K562 (cell line): ENCODE data around the gene GPM6B.
"Not testable (repeated sequence)": the region's sequence is repeated elsewhere in the genome, so short reads cannot be mapped to it uniquely, and the experiment has no call there.

Experiments
- ARHGAP35 ChIP-seq: fragments of 450-650 bp; IDR thresholded peaks from 2 replicates; pipeline ENCODE4 v1.6.1; 2018; ENCODE audit not compliant: partially characterized antibody
- CTCF ChIP-seq, 3 experiments: IDR thresholded peaks in 2 of 3; conservative IDR thresholded peaks in 1 of 3; 2 replicates each; pipeline ENCODE4 v1.5.1; 2011 to 2012; ENCODE audit warnings: low read length in 3 of 3, mild to moderate bottlenecking in 3 of 3, control low read depth in 2 of 3, improper control_type of control experiment in 1 of 3, inconsistent platforms in 1 of 3, low read depth in 1 of 3, mixed read lengths in 1 of 3, moderate library complexity in 1 of 3; ENCODE audit not compliant: insufficient read depth in 2 of 3
- ELF1 ChIP-seq: fragments of 200-800 bp; sonication (Bioruptor generic); IDR thresholded peaks from 2 replicates; pipeline ENCODE4 v1.6.1; 2016; ENCODE audit warnings: missing genetic modification characterization, missing compliant biosample characterization
- KLF6 ChIP-seq: fragments of 250-450 bp; sonication (Bioruptor Pico); IDR thresholded peaks from 2 replicates; pipeline ENCODE4 v1.4.0; 2020; ENCODE audit warnings: mild to moderate bottlenecking, moderate library complexity, borderline replicate concordance
- NR4A1 ChIP-seq, 2 experiments: fragments of 250-450 bp in 1 of 2; fragments of 450-650 bp in 1 of 2; sonication (Bioruptor Pico) in 1 of 2; IDR thresholded peaks; 2 replicates each; pipeline versions ENCODE4 v1.4.0 to v1.6.1; 2016 to 2020; ENCODE audit warnings: mild to moderate bottlenecking in 2 of 2, missing compliant biosample characterization in 1 of 2, missing genetic modification characterization in 1 of 2, moderate library complexity in 1 of 2
- ZNF274 ChIP-seq: IDR thresholded peaks from 2 replicates; pipeline ENCODE4 v1.6.1; 2011; ENCODE audit warnings: low read depth, mild to moderate bottlenecking, low read length, moderate library complexity, borderline replicate concordance
- TF ChIP-seq, protein P1 (sequence below): IDR thresholded peaks from 2 replicates; pipeline ENCODE4 v1.6.1; 2014; ENCODE audit warnings: antibody characterized with exemption

DNA sequence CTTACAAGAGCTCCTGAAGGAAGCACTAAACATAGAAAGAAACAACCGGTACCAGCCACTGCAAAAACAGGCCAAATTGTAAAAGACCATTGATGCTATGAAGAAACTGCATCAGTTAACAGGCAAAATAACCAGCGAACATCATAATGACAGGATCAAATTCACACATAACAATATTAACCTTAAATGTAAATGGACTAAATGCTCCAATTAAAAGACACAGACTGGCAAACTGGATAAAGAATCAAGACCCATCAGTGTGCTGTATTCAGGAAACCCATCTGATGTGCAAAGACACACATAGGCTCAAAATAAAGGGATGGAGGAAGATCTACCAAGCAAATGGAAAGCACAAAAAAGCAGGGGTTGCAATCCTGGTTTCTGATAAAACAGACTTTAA is 90.3 kb downstream of the GPM6B start:
- TF ChIP-seq, protein P1, sequence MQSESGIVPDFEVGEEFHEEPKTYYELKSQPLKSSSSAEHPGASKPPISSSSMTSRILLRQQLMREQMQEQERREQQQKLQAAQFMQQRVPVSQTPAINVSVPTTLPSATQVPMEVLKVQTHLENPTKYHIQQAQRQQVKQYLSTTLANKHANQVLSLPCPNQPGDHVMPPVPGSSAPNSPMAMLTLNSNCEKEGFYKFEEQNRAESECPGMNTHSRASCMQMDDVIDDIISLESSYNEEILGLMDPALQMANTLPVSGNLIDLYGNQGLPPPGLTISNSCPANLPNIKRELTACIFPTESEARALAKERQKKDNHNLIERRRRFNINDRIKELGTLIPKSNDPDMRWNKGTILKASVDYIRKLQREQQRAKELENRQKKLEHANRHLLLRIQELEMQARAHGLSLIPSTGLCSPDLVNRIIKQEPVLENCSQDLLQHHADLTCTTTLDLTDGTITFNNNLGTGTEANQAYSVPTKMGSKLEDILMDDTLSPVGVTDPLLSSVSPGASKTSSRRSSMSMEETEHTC, result not testable (repeated sequence)
- not testable (repeated sequence) for TF ChIP-seq CTCF (IDR thresholded peaks at IDR 0.05 in 2 of 3, conservative IDR thresholded peaks at IDR 0.05 in 1 of 3; ENCODE audit: insufficient read depth in 2 of 3, low read depth in 1 of 3, low read length in 3 of 3); KLF6 (CRISPR knock-in tag); NR4A1 (CRISPR knock-in tag; IDR thresholded peaks at IDR 0.05); NR4A1 (tag; IDR thresholded peaks at IDR 0.05); ARHGAP35; ELF1; ZNF274
